ENCODE measurements around the gene KRT77.

DNA sequence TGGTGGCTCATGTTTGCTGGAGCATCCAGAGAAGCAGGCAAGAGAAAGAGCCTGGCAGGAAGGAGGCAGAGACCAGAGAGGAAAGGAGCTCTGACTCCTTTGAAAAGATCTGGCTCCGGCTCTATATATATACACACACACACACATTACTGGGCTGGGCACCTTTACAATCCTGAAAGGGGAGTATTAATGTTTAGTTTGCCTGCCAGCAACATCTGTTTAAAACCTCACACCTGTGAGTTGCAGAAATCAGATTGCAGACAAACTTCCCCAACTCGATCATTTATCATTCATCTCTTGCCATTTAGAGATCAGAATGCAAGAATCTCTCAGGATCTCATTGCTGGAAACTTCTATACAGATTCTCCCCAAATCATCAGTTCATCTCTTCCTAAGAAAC lies at the start of gene KRT77:
- TF ChIP-seq POLR2A (IDR thresholded peaks at IDR 0.05) = no peak
- TF ChIP-seq, protein P1, sequence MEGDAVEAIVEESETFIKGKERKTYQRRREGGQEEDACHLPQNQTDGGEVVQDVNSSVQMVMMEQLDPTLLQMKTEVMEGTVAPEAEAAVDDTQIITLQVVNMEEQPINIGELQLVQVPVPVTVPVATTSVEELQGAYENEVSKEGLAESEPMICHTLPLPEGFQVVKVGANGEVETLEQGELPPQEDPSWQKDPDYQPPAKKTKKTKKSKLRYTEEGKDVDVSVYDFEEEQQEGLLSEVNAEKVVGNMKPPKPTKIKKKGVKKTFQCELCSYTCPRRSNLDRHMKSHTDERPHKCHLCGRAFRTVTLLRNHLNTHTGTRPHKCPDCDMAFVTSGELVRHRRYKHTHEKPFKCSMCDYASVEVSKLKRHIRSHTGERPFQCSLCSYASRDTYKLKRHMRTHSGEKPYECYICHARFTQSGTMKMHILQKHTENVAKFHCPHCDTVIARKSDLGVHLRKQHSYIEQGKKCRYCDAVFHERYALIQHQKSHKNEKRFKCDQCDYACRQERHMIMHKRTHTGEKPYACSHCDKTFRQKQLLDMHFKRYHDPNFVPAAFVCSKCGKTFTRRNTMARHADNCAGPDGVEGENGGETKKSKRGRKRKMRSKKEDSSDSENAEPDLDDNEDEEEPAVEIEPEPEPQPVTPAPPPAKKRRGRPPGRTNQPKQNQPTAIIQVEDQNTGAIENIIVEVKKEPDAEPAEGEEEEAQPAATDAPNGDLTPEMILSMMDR (IDR thresholded peaks at IDR 0.05) = no peak

Measured in lower leg skin (tissue), 3 donors.